Esophagus squamous epithelium (tissue), 5 donors: ENCODE results near the gene TOX3. TPM values are rescaled to one million over a fixed set of nuclear protein-coding genes. Genes with fewer than 3 reads are reported as not detected.

Experiments used
- DNase-seq: peaks from one replicate; lab custom pipeline; 2025; lab: John Stamatoyannopoulos, UW
- H3K27ac ChIP-seq, 4 donors: fragments of 200-600 bp; sonication (generic); one replicate each; pipeline ENCODE4 v1.5.1; 2016 to 2019; ENCODE audit warnings: mild to moderate bottlenecking in 1 of 4
- H3K27me3 ChIP-seq, 4 donors: fragments of 200-600 bp; sonication (generic); 1 replicate in 3 of 4; 2 replicates in 1 of 4; pipeline versions ENCODE4 v1.5.1 to v1.6.0; 2017 to 2021; ENCODE audit warnings: antibody characterized with exemption in 1 of 4
- H3K36me3 ChIP-seq, 3 donors: fragments of 200-600 bp; sonication (generic); one replicate each; pipeline ENCODE4 v1.5.1; 2016 to 2019
- H3K4me1 ChIP-seq, 3 donors: fragments of 200-600 bp; sonication (generic); one replicate each; pipeline ENCODE4 v1.5.1; 2017 to 2019
- H3K4me3 ChIP-seq, 4 donors: fragments of 200-600 bp; sonication (generic); 1 replicate in 3 of 4; 2 replicates in 1 of 4; pipeline ENCODE4 v1.5.1; 2016 to 2019; ENCODE audit warnings: mild to moderate bottlenecking in 2 of 4, moderate library complexity in 1 of 4
- H3K9me3 ChIP-seq, 3 donors: fragments of 200-600 bp; sonication (generic); one replicate each; pipeline ENCODE4 v1.5.1; 2016 to 2019
- POLR2A ChIP-seq, 4 donors: fragments of 450-650 bp; IDR thresholded peaks; one replicate each; pipeline ENCODE4 v1.6.1; 2017; ENCODE audit warnings: antibody characterized with exemption in 4 of 4, mild to moderate bottlenecking in 4 of 4, moderate library complexity in 3 of 4
- WGBS, 2 donors: methylation state at CpG; one replicate each; pipeline ENCODE4 v1.1.5; 2018; 5-methylcytosine and 5-hydroxymethylcytosine counted together
- intact Hi-C: fragments of 100-400 bp; cut with DNase I; formaldehyde crosslinking; loops from one replicate; pipeline ENCODE4 v1.15.0; 2022
- total RNA-seq, 4 donors: library from RNA; depleted of rRNA; stranded (reverse); fragments of >200 nt; gene quantifications; one replicate each; pipeline ENCODE4 v1.1.0, GENCODE V29; 2016
- TF ChIP-seq, protein P1 (sequence below), 6 experiments: fragments of 450-650 bp in 4 of 6; fragments of 200-600 bp in 2 of 6; sonication (generic) in 2 of 6; IDR thresholded peaks; one replicate each; pipeline ENCODE4 v1.5.1; 2016 to 2019; ENCODE audit warnings: antibody characterized with exemption in 6 of 6, mild to moderate bottlenecking in 4 of 6, moderate library complexity in 4 of 6
- donor health status: DM: yes; HTN: yes; CAD: no.

The TOX3 gene
- total RNA-seq, 4 donors from 2014 or later: 0.09 to 1.1 (median 0.11) TPM; not detected in 1

DNA sequence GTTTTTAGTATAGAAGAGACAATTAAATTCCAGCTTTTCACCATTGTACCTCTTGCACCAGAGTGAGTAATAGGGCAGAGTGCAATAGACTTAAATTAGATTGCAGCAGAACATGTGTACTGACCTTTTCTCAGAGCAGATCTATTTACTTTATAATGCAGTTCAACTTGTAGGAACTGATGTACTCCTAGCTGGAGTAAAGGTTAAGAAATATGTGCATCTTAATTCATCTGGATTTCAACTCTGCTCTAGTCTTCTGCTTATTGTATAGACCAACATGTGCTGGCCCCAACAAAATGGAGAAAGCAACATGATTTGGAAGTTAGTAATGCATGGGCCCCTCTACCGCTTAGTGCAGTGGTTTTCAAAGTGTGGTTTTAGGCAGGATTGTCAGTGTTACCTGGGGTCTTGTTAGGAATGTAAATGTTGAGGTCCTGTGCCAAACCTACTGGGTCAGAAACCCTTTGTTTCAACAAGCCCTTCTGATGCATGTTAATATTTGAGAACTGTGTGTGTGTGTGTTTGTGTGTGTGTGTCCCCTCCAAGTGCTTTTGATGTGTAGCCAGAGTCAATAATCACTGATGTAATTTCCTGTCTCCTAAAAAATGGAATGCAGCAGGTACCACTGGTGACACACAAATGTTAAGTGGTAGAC lies 138.6 kb downstream of the TOX3 start:
- no peak for DNase-seq
- Histone ChIP-seq H3K4me1 (peaks cover 0 to 36% (median 0%) of the 10 kb centered on the region in 3 donors), H3K9me3 (no peaks in the 10 kb centered on the region), H3K27ac (no peak overlapping the region), H3K36me3 (no peaks in the 10 kb centered on the region), H3K4me3 (no peak overlapping the region), H3K27me3 (no peaks in the 10 kb centered on the region)
- TF ChIP-seq, protein P1, sequence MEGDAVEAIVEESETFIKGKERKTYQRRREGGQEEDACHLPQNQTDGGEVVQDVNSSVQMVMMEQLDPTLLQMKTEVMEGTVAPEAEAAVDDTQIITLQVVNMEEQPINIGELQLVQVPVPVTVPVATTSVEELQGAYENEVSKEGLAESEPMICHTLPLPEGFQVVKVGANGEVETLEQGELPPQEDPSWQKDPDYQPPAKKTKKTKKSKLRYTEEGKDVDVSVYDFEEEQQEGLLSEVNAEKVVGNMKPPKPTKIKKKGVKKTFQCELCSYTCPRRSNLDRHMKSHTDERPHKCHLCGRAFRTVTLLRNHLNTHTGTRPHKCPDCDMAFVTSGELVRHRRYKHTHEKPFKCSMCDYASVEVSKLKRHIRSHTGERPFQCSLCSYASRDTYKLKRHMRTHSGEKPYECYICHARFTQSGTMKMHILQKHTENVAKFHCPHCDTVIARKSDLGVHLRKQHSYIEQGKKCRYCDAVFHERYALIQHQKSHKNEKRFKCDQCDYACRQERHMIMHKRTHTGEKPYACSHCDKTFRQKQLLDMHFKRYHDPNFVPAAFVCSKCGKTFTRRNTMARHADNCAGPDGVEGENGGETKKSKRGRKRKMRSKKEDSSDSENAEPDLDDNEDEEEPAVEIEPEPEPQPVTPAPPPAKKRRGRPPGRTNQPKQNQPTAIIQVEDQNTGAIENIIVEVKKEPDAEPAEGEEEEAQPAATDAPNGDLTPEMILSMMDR (IDR thresholded peaks at IDR 0.05): no peak
- no peak for TF ChIP-seq POLR2A (IDR thresholded peaks at IDR 0.05)
- 89 to 100% methylated on average over 1 of the region's 1 CpG for WGBS, 2 donors
- intact Hi-C loops: no loop called here

DNA sequence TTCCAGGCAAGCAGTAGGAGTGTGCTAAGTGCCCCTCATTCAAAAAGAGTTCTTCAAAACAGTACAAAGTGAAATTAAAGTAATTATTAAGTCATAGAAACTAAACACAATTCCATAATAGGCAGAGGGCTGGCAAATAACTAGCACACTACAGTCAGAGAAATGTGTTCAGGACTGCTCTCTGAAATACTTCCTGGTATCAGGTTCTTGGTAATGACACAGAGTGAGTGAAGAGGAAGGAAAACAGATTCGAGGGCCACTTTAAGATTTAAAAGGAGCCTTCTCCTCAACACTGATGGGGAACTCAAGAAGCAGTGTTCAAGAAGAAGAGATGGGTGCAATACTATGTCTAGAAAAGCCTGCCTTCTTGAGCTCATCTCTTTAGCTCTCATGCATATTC lies 139.2 kb downstream of the TOX3 start:
- no peak for TF ChIP-seq POLR2A (IDR thresholded peaks at IDR 0.05)
- TF ChIP-seq, protein P1 (IDR thresholded peaks at IDR 0.05): no peak
- Histone ChIP-seq H3K4me3 (no peak overlapping the region), H3K36me3 (no peaks in the 10 kb centered on the region), H3K4me1 (peaks cover 0 to 34% (median 0%) of the 10 kb centered on the region in 3 donors), H3K27me3 (no peaks in the 10 kb centered on the region), H3K27ac (no peak overlapping the region), H3K9me3 (no peaks in the 10 kb centered on the region)
- intact Hi-C loops: no loop called here
- WGBS, 2 donors: 25 to 31% methylated on average over 1 of the region's 1 CpG
- DNase-seq: no peak

DNA sequence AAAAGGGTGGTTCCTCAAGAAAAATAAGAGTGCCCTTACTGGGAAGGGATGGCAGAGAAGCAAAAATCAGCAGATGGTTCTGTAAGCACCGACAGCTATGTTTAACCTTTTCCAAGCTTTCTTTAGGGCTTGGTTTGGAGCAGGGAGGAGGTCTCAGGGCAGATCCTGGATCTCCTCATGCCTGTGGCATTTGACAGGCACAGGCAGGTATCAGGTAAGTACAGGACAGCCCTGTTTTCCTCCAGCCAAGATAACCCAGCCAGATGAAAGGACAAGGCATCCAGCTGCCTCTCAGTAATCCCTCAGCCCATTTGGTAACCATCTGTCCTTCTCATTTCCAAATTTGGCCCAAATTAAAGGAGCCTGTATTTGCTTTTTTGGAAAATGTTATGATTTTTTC lies 141.5 kb downstream of the TOX3 start:
- peaks cover 0 to 27% (median 0%) of the 10 kb centered on the region in 3 donors for H3K4me1 ChIP-seq
- H3K9me3 ChIP-seq: no peaks in the 10 kb centered on the region
- DNase-seq: no peak
- intact Hi-C loops: no loop called here
- H3K27ac ChIP-seq: peak overlapping the region in 1 of 4 donors; percentile 57
- TF ChIP-seq, protein P1 (IDR thresholded peaks at IDR 0.05): no peak
- TF ChIP-seq POLR2A (IDR thresholded peaks at IDR 0.05): no peak
- no peaks in the 10 kb centered on the region for H3K36me3 ChIP-seq
- H3K4me3 ChIP-seq: no peak overlapping the region
- H3K27me3 ChIP-seq: no peaks in the 10 kb centered on the region
- 40 to 41% methylated on average over 1 of the region's 1 CpG for WGBS, 2 donors

DNA sequence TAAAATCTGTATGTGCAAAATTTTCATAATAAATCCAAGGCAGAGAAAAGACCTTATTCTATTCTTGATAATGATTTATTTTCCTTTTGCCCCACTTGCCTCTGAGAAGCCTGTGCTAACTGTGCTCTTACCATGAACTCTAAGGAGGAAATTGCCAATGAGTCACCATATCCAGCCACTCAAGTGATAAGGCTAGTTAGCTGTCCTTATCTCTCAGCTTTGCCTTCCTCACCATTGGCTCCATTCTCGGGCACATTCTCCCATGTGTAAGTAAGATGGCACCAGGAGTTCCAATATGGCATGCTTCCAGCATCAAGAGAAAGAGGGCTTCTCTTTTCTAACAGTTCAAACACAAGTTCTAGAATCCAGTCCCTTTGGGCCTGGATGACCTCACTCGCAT lies 142.4 kb downstream of the TOX3 start:
- H3K4me1 ChIP-seq: peaks cover 0 to 27% (median 0%) of the 10 kb centered on the region in 3 donors
- no peaks in the 10 kb centered on the region for H3K9me3 ChIP-seq
- H3K27ac ChIP-seq: no peak overlapping the region

DNA sequence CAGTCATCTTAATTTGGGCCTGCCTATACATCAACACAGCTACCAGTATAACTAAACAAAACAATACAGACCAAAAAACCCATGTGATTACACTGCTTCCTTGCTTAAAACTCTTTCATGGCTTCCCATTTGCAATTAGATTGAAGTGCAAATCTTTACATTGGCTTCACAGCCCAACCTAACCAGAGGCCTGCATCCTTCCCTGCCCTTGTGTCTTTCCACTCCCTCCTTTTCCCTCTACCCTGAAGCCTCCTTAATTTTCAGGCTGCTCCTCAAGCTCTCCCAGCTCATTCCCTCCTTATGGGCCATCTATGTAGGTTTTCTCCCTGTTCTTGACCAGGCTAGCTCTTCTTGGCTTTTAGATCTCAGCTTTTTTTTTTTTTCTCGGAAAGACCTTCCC lies 147.8 kb downstream of the TOX3 start:
- H3K4me3 ChIP-seq: no peak overlapping the region
- intact Hi-C loops: no loop called here
- H3K36me3 ChIP-seq: no peaks in the 10 kb centered on the region
- WGBS, 2 donors: 67 to 73% methylated on average over 1 of the region's 1 CpG
- no peaks in the 10 kb centered on the region for H3K27me3 ChIP-seq
- H3K27ac ChIP-seq: no peak overlapping the region
- no peak for DNase-seq
- no peaks in the 10 kb centered on the region for H3K9me3 ChIP-seq
- H3K4me1 ChIP-seq: no peaks in the 10 kb centered on the region
- TF ChIP-seq, protein P1 (IDR thresholded peaks at IDR 0.05): no peak
- TF ChIP-seq POLR2A (IDR thresholded peaks at IDR 0.05): no peak

More for the DNA sequence above, 142.4 kb downstream of the TOX3 start:
- Histone ChIP-seq H3K27me3 (no peaks in the 10 kb centered on the region), H3K36me3 (no peaks in the 10 kb centered on the region), H3K4me3 (no peak overlapping the region)
- 88% methylated on average over 1 to 2 of the region's 2 CpGs for WGBS, 2 donors
- TF ChIP-seq, protein P1 (IDR thresholded peaks at IDR 0.05): no peak
- TF ChIP-seq POLR2A (IDR thresholded peaks at IDR 0.05): no peak
- no peak for DNase-seq
- intact Hi-C loops: no loop called here
